T-helper 2 cell treated with Interferon-gamma antibody and Interleukin-4, amounts not matched to agents 5 μg/mL and 100 μg/mL, for 36 hours (primary cell): ENCODE results near the gene TRIM6.
"Not testable (repeated sequence)": the region's sequence is repeated elsewhere in the genome, so short reads cannot be mapped to it uniquely, and the experiment has no call there.

Experiments
- DNase-seq: peaks from one replicate; pipeline ENCODE4 v3.0.0; 2021; ENCODE audit warnings: low spot score
- H3K27ac Mint-ChIP-seq: one replicate; pipeline ENCODE4 v1.8.0; 2021; ENCODE audit warnings: mild to moderate bottlenecking, mixed read lengths
- H3K27me3 Mint-ChIP-seq: one replicate; pipeline ENCODE4 v1.8.0; 2021; ENCODE audit warnings: low read depth, mixed read lengths
- H3K36me3 Mint-ChIP-seq: one replicate; pipeline ENCODE4 v1.8.0; 2021; ENCODE audit warnings: low read depth, mixed read lengths
- H3K4me1 Mint-ChIP-seq: one replicate; pipeline ENCODE4 v1.8.0; 2021; ENCODE audit warnings: low read depth, mixed read lengths
- H3K4me3 Mint-ChIP-seq: one replicate; pipeline ENCODE4 v1.8.0; 2022; ENCODE audit warnings: mild to moderate bottlenecking, moderate library complexity, mixed read lengths
- H3K9me3 Mint-ChIP-seq: one replicate; pipeline ENCODE4 v1.8.0; 2021; ENCODE audit warnings: mixed read lengths

Gene TRIM6

GRCh38 chr11:5621580-5621979, 25.1 kb downstream of the TRIM6 start:
- no peak overlapping the region for H3K4me3 Mint-ChIP-seq
- no peaks in the 10 kb centered on the region for H3K27me3 Mint-ChIP-seq
- no peaks in the 10 kb centered on the region for H3K9me3 Mint-ChIP-seq
- no peak overlapping the region for H3K27ac Mint-ChIP-seq
- DNase-seq, result no peak
- H3K4me1 Mint-ChIP-seq, result peaks cover 23% of the 10 kb centered on the region
- peaks cover 4% of the 10 kb centered on the region for H3K36me3 Mint-ChIP-seq

- Mint-ChIP-seq H3K9me3 (no peaks in the 10 kb centered on the region), H3K4me1 (peaks cover 33% of the 10 kb centered on the region), H3K27ac (no peak overlapping the region), H3K4me3 (peak overlapping the region; percentile 36), H3K27me3 (no peaks in the 10 kb centered on the region), H3K36me3 (peaks cover 4% of the 10 kb centered on the region)
- no peak for DNase-seq
Measured at GRCh38 chr11:5622802-5623201, 26.4 kb downstream of the TRIM6 start.

- H3K9me3 Mint-ChIP-seq, result peaks cover 3% of the 10 kb centered on the region
- H3K4me3 Mint-ChIP-seq, result peak within 1 kb of the TSS; percentile 92
- peaks cover 8% of the 10 kb centered on the region for H3K36me3 Mint-ChIP-seq
- H3K27ac Mint-ChIP-seq, result peak within 1 kb of the TSS; percentile 79
- no peaks in the 10 kb centered on the region for H3K27me3 Mint-ChIP-seq
- H3K4me1 Mint-ChIP-seq, result peaks cover 39% of the 10 kb centered on the region
- DNase-seq, result peak; percentile 65
Measured at GRCh38 chr11:5624489-5625279, 28.2 kb downstream of the TRIM6 start, which contains the start of gene TRIM34. TSS of gene TRIM34 (plus strand) at chr11:5625001. CDS start at chr11:5632332, 7,331 bp downstream.

GRCh38 chr11:5625281-5625680, 28.8 kb downstream of the TRIM6 start:
- Mint-ChIP-seq H3K27me3 (no peaks in the 10 kb centered on the region), H3K36me3 (peaks cover 10% of the 10 kb centered on the region), H3K4me3 (peak overlapping the region; percentile 92), H3K9me3 (peaks cover 4% of the 10 kb centered on the region), H3K4me1 (peaks cover 40% of the 10 kb centered on the region), H3K27ac (peak overlapping the region; percentile 79)
- no peak for DNase-seq

- H3K27ac Mint-ChIP-seq, result peak overlapping the region; percentile 79
- H3K9me3 Mint-ChIP-seq, result peaks cover 8% of the 10 kb centered on the region
- no peaks in the 10 kb centered on the region for H3K27me3 Mint-ChIP-seq
- peak overlapping the region; percentile 92 for H3K4me3 Mint-ChIP-seq
- H3K36me3 Mint-ChIP-seq, result peaks cover 10% of the 10 kb centered on the region
- no peak for DNase-seq
- peaks cover 42% of the 10 kb centered on the region for H3K4me1 Mint-ChIP-seq
Measured at GRCh38 chr11:5626196-5626595, 29.8 kb downstream of the TRIM6 start.

GRCh38 chr11:5631417-5631816, 35.0 kb downstream of the TRIM6 start:
- DNase-seq, result peak; percentile 23
- no peaks in the 10 kb centered on the region for H3K27me3 Mint-ChIP-seq
- H3K9me3 Mint-ChIP-seq, result peaks cover 8% of the 10 kb centered on the region
- H3K4me1 Mint-ChIP-seq, result peaks cover 29% of the 10 kb centered on the region
- H3K27ac Mint-ChIP-seq, result no peak overlapping the region
- H3K4me3 Mint-ChIP-seq, result no peak overlapping the region
- peaks cover 29% of the 10 kb centered on the region for H3K36me3 Mint-ChIP-seq

- Mint-ChIP-seq H3K4me1 (peaks cover 25% of the 10 kb centered on the region), H3K4me3 (no peak overlapping the region), H3K36me3 (peaks cover 30% of the 10 kb centered on the region), H3K27ac (no peak overlapping the region), H3K27me3 (no peaks in the 10 kb centered on the region), H3K9me3 (peaks cover 8% of the 10 kb centered on the region)
- no peak for DNase-seq
Measured at GRCh38 chr11:5631969-5632635, 35.7 kb downstream of the TRIM6 start.

GRCh38 chr11:5639953-5640352, 43.5 kb downstream of the TRIM6 start:
- no peak for DNase-seq
- peaks cover 6% of the 10 kb centered on the region for H3K4me1 Mint-ChIP-seq
- no peaks in the 10 kb centered on the region for H3K27me3 Mint-ChIP-seq
- peaks cover 28% of the 10 kb centered on the region for H3K36me3 Mint-ChIP-seq
- no peak overlapping the region for H3K27ac Mint-ChIP-seq
- no peak overlapping the region for H3K4me3 Mint-ChIP-seq
- H3K9me3 Mint-ChIP-seq, result no peaks in the 10 kb centered on the region

GRCh38 chr11:5643585-5643984, 47.1 kb downstream of the TRIM6 start:
- peaks cover 18% of the 10 kb centered on the region for H3K36me3 Mint-ChIP-seq
- H3K4me1 Mint-ChIP-seq, result peaks cover 6% of the 10 kb centered on the region
- no peak overlapping the region for H3K27ac Mint-ChIP-seq
- H3K9me3 Mint-ChIP-seq, result no peaks in the 10 kb centered on the region
- no peak overlapping the region for H3K4me3 Mint-ChIP-seq
- no peak for DNase-seq
- H3K27me3 Mint-ChIP-seq, result no peaks in the 10 kb centered on the region

GRCh38 chr11:5646139-5646538, 49.7 kb downstream of the TRIM6 start:
- Mint-ChIP-seq H3K27me3 (no peaks in the 10 kb centered on the region), H3K4me1 (peaks cover 6% of the 10 kb centered on the region), H3K27ac (no peak overlapping the region), H3K4me3 (no peak overlapping the region), H3K9me3 (no peaks in the 10 kb centered on the region), H3K36me3 (peaks cover 12% of the 10 kb centered on the region)
- DNase-seq, result no peak

GRCh38 chr11:5655474-5655873, 59.0 kb downstream of the TRIM6 start:
- Mint-ChIP-seq H3K4me3 (no peak overlapping the region), H3K4me1 (no peaks in the 10 kb centered on the region), H3K27ac (no peak overlapping the region), H3K9me3 (peaks cover 3% of the 10 kb centered on the region), H3K27me3 (no peaks in the 10 kb centered on the region), H3K36me3 (peaks cover 2% of the 10 kb centered on the region)
- DNase-seq, result no peak

- not testable (repeated sequence) for H3K9me3 Mint-ChIP-seq, H3K27ac Mint-ChIP-seq, H3K27me3 Mint-ChIP-seq, H3K4me3 Mint-ChIP-seq, H3K4me1 Mint-ChIP-seq, H3K36me3 Mint-ChIP-seq, DNase-seq
Measured at GRCh38 chr11:5656956-5657355, 60.5 kb downstream of the TRIM6 start.

- no peaks in the 10 kb centered on the region for H3K27me3 Mint-ChIP-seq
- DNase-seq, result no peak
- peaks cover 2% of the 10 kb centered on the region for H3K36me3 Mint-ChIP-seq
- H3K4me3 Mint-ChIP-seq, result no peak overlapping the region
- no peaks in the 10 kb centered on the region for H3K4me1 Mint-ChIP-seq
- H3K9me3 Mint-ChIP-seq, result peaks cover 3% of the 10 kb centered on the region
- no peak overlapping the region for H3K27ac Mint-ChIP-seq
Measured at GRCh38 chr11:5658318-5658717, 61.9 kb downstream of the TRIM6 start.
